SU-DHL-6 (cell line): Measurements from ENCODE around the gene ABCF2.

ENCODE experiments used
- EZH2phosphoT487 ChIP-seq: fragments of 200-600 bp; sonication (generic), shearing (Covaris generic); conservative IDR thresholded peaks from 2 replicates; pipeline ENCODE4 v1.6.1; 2018; ENCODE audit warnings: mild to moderate bottlenecking, antibody characterized with exemption, low read length, moderate library complexity, mixed read lengths
- TF ChIP-seq, protein P1 (sequence below): fragments of 200-600 bp; sonication (generic); IDR thresholded peaks from one replicate; pipeline ENCODE4 v1.5.1; 2017; ENCODE audit warnings: antibody characterized with exemption, mild to moderate bottlenecking, low read length, moderate library complexity; ENCODE audit not compliant: insufficient read depth, poor library complexity, severe bottlenecking

DNA sequence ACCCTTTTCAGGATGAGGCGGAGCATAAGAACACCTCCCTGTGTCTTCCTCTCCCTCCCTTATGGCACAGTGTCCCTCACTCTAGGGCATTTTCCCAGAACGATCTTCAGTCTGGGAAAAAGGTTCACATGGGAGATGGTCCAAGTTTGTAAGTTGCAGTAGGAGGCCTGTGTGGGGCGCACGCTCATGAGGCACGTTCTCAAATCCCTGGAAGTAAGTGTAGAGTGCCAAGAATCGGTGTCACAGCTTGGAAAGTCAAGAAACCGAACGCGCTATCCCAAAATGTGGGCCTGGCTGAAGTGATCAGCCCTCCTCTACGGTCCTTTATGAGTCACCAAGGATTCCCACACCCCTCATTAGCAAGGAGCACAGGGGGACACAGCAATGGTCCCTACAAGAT is 45.4 kb upstream of the ABCF2 start:
- TF ChIP-seq, protein P1, sequence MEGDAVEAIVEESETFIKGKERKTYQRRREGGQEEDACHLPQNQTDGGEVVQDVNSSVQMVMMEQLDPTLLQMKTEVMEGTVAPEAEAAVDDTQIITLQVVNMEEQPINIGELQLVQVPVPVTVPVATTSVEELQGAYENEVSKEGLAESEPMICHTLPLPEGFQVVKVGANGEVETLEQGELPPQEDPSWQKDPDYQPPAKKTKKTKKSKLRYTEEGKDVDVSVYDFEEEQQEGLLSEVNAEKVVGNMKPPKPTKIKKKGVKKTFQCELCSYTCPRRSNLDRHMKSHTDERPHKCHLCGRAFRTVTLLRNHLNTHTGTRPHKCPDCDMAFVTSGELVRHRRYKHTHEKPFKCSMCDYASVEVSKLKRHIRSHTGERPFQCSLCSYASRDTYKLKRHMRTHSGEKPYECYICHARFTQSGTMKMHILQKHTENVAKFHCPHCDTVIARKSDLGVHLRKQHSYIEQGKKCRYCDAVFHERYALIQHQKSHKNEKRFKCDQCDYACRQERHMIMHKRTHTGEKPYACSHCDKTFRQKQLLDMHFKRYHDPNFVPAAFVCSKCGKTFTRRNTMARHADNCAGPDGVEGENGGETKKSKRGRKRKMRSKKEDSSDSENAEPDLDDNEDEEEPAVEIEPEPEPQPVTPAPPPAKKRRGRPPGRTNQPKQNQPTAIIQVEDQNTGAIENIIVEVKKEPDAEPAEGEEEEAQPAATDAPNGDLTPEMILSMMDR = no peak
- no peak for TF ChIP-seq EZH2phosphoT487
